ENCODE data around the gene NF2. TPM values are rescaled to one million over a fixed set of nuclear protein-coding genes. Genes with fewer than 3 reads are reported as not detected.

The NF2 gene
- total RNA-seq, 4 donors from 2014 or later = 32.4 to 36.8 (median 34.4) TPM

GRCh38 chr22:29702931-29703501 is 99.6 kb downstream of the NF2 start:
- WGBS = 21% methylated on average over 16 of the region's 19 CpGs
- TF ChIP-seq POLR2A (IDR thresholded peaks at IDR 0.05) (no peak), EP300 (IDR thresholded peaks at IDR 0.05) (no peak), POLR2AphosphoS5 (IDR thresholded peaks at IDR 0.05) (no peak), CTCF (IDR thresholded peaks at IDR 0.05) (no peak)
- Histone ChIP-seq H3K9me3 (no peaks in the 10 kb centered on the region), H3K4me3 (no peak overlapping the region), H3K27ac (no peak overlapping the region), H3K27me3 (peaks cover 27% of the 10 kb centered on the region), H3K36me3 (peaks cover 6% of the 10 kb centered on the region), H3K4me1 (peaks cover 40% of the 10 kb centered on the region)
- DNase-seq (ENCODE audit: low spot score in 2 of 2) = peak in 1 of 2 donors; percentile 62

GRCh38 chr22:29703569-29704195 is 100.2 kb downstream of the NF2 start:
- peaks cover 34% of the 10 kb centered on the region for H3K4me1 ChIP-seq
- no peak for DNase-seq (ENCODE audit: low spot score in 2 of 2)
- no peak overlapping the region for H3K4me3 ChIP-seq
- TF ChIP-seq CTCF (IDR thresholded peaks at IDR 0.05) (no peak), POLR2A (IDR thresholded peaks at IDR 0.05) (no peak), EP300 (IDR thresholded peaks at IDR 0.05) (no peak), POLR2AphosphoS5 (IDR thresholded peaks at IDR 0.05) (no peak)
- peaks cover 27% of the 10 kb centered on the region for H3K27me3 ChIP-seq
- H3K9me3 ChIP-seq = no peaks in the 10 kb centered on the region
- H3K27ac ChIP-seq = no peak overlapping the region
- WGBS = 66% methylated on average over 7 of the region's 7 CpGs
- H3K36me3 ChIP-seq = no peaks in the 10 kb centered on the region

- H3K36me3 ChIP-seq = no peaks in the 10 kb centered on the region
- WGBS = 32% methylated on average over 10 of the region's 14 CpGs
- H3K27me3 ChIP-seq = peaks cover 32% of the 10 kb centered on the region
- TF ChIP-seq POLR2AphosphoS5 (IDR thresholded peaks at IDR 0.05) (no peak), CTCF (IDR thresholded peaks at IDR 0.05) (no peak), POLR2A (IDR thresholded peaks at IDR 0.05) (no peak), EP300 (IDR thresholded peaks at IDR 0.05) (no peak)
- H3K9me3 ChIP-seq = no peaks in the 10 kb centered on the region
- peaks cover 32% of the 10 kb centered on the region for H3K4me1 ChIP-seq
- no peak overlapping the region for H3K27ac ChIP-seq
- no peak overlapping the region for H3K4me3 ChIP-seq
- DNase-seq (ENCODE audit: low spot score in 2 of 2) = no peak
Observed at GRCh38 chr22:29704528-29705285, 101.3 kb downstream of the NF2 start.

GRCh38 chr22:29705651-29706050 is 102.2 kb downstream of the NF2 start:
- H3K27me3 ChIP-seq = peaks cover 35% of the 10 kb centered on the region
- H3K27ac ChIP-seq = no peak overlapping the region
- no peaks in the 10 kb centered on the region for H3K9me3 ChIP-seq
- 83% methylated on average over 1 of the region's 7 CpGs for WGBS
- no peak for TF ChIP-seq POLR2A (IDR thresholded peaks at IDR 0.05)
- TF ChIP-seq POLR2AphosphoS5 (IDR thresholded peaks at IDR 0.05) = no peak
- TF ChIP-seq CTCF (IDR thresholded peaks at IDR 0.05) = no peak
- TF ChIP-seq EP300 (IDR thresholded peaks at IDR 0.05) = no peak
- no peak overlapping the region for H3K4me3 ChIP-seq
- H3K36me3 ChIP-seq = no peaks in the 10 kb centered on the region
- no peak for DNase-seq (ENCODE audit: low spot score in 2 of 2)
- H3K4me1 ChIP-seq = peaks cover 27% of the 10 kb centered on the region

- TF ChIP-seq EP300 (IDR thresholded peaks at IDR 0.05) (no peak), CTCF (IDR thresholded peaks at IDR 0.05) (no peak), POLR2A (IDR thresholded peaks at IDR 0.05) (no peak), POLR2AphosphoS5 (IDR thresholded peaks at IDR 0.05) (no peak)
Observed at GRCh38 chr22:29706486-29706885, 103.1 kb downstream of the NF2 start.

More at GRCh38 chr22:29706486-29706885, 103.1 kb downstream of the NF2 start:
- DNase-seq (ENCODE audit: low spot score in 2 of 2) = no peak
- H3K36me3 ChIP-seq = no peaks in the 10 kb centered on the region
- peaks cover 19% of the 10 kb centered on the region for H3K4me1 ChIP-seq
- H3K9me3 ChIP-seq = no peaks in the 10 kb centered on the region
- WGBS = 21% methylated on average over 3 of the region's 9 CpGs
- H3K4me3 ChIP-seq = no peak overlapping the region
- H3K27me3 ChIP-seq = peaks cover 40% of the 10 kb centered on the region
- no peak overlapping the region for H3K27ac ChIP-seq
